K562 (cell line): ENCODE measurements around the gene MAPT. TPM values are rescaled to one million over a fixed set of nuclear protein-coding genes. Genes with fewer than 3 reads are reported as not detected.
A peak's percentile ranks its signal among the peaks of the same experiment; 100 is the strongest.

Experiments used
- ATAC-seq: fragments of 200-7000 bp; cut with Tn5 transposase; 3 replicates; pipeline ENCODE4 v1.9.1; 2020; ENCODE audit warnings: moderate library complexity
- BruUV-seq: library from RNA; stranded (reverse); fragments of 400-500 nt; replicated peaks from 2 replicates; lab custom pipeline; 2021; lab: Mats Ljungman, UMichigan
- CTCF ChIA-PET: fragments of 300-600 bp; formaldehyde crosslinking; extraction: SDS; loops from one replicate; lab custom pipeline; 2021; ENCODE audit warnings: low intra/inter-chr PET ratio; lab: Yijun Ruan, JAX
- POLR2A ChIA-PET: fragments of 300-600, 350-650 bp; sonication (Branson Sonifier 250); formaldehyde crosslinking; extraction: SDS; loops from one replicate; lab custom pipeline; 2021; ENCODE audit warnings: antibody characterized with exemption, inconsistent platforms; lab: Yijun Ruan, JAX
- DNase-seq, 4 experiments: peaks; one replicate each; pipeline versions ENCODE4 v3.0.0 to v3.0.0-alpha.2; 2011 to 2018; ENCODE audit warnings: low spot score in 3 of 4, mixed read lengths in 3 of 4; ENCODE audit errors: extremely low read depth in 1 of 4
- FAIRE-seq: peaks from 2 replicates; lab custom pipeline; 2011; peaks lifted over from hg19 to GRCh38; lab: Jason Lieb, UNC
- H2AFZ ChIP-seq: 2 replicates; pipeline ENCODE4 v1.6.0; 2011; ENCODE audit warnings: low read depth, low read length, control low read depth, inconsistent platforms
- H3K27ac ChIP-seq: fragments of 200-600 bp; 3 replicates; pipeline ENCODE4 v1.8.0; 2011; ENCODE audit warnings: low read depth, mild to moderate bottlenecking, control low read depth, inconsistent platforms, low read length, moderate library complexity, mixed read lengths; ENCODE audit errors: extremely low read depth
- H3K27me3 ChIP-seq, 2 experiments: fragments of 300-600 bp in 1 of 2; 2 replicates in 1 of 2; 3 replicates in 1 of 2; pipeline versions ENCODE4 v1.6.0 to v1.8.0; 2011; ENCODE audit warnings: inconsistent platforms in 2 of 2, low read length in 2 of 2, mild to moderate bottlenecking in 1 of 2, mixed read lengths in 1 of 2, moderate library complexity in 1 of 2; ENCODE audit not compliant: control insufficient read depth in 2 of 2, insufficient read depth in 2 of 2
- H3K36me3 ChIP-seq: fragments of 300-600 bp; 3 replicates; pipeline ENCODE4 v1.8.0; 2011; ENCODE audit warnings: mild to moderate bottlenecking, low read length, inconsistent platforms; ENCODE audit not compliant: control insufficient read depth, insufficient read depth
- H3K4me1 ChIP-seq, 2 experiments: fragments of 200-600 bp in 1 of 2; replicated peaks in 1 of 2; 2 replicates in 1 of 2; 3 replicates in 1 of 2; pipeline versions ENCODE4 v1.5.1 to v1.8.0; 2011; ENCODE audit warnings: inconsistent platforms in 2 of 2, low read length in 2 of 2, mild to moderate bottlenecking in 1 of 2, mixed read lengths in 1 of 2, moderate library complexity in 1 of 2; ENCODE audit not compliant: control insufficient read depth in 2 of 2, insufficient read depth in 2 of 2
- H3K4me2 ChIP-seq: 2 replicates; pipeline ENCODE4 v1.6.1; 2011; ENCODE audit warnings: low read length, control low read depth, inconsistent platforms, mixed read lengths; ENCODE audit not compliant: insufficient read depth
- H3K4me3 ChIP-seq: fragments of 200-600 bp; sonication (generic), shearing (Covaris generic); 2 replicates; pipeline ENCODE4 v1.5.1; 2016; ENCODE audit warnings: control low read depth, inconsistent platforms
- H3K79me2 ChIP-seq: fragments of 200-600 bp; 3 replicates; pipeline ENCODE4 v1.8.0; 2011; ENCODE audit warnings: low read length, inconsistent platforms; ENCODE audit not compliant: control insufficient read depth, insufficient read depth
- H3K9ac ChIP-seq, 2 experiments: 2 replicates each; pipeline versions ENCODE4 v1.6.0 to v1.6.1; 2011; ENCODE audit warnings: low read depth in 2 of 2, low read length in 2 of 2, control low read depth in 1 of 2, inconsistent platforms in 1 of 2, mild to moderate bottlenecking in 1 of 2, mixed read lengths in 1 of 2; ENCODE audit not compliant: insufficient read depth in 1 of 2
- H3K9me1 ChIP-seq: one replicate; pipeline ENCODE4 v1.6.0; 2011; ENCODE audit warnings: inconsistent platforms, mild to moderate bottlenecking, low read length, moderate library complexity; ENCODE audit not compliant: control insufficient read depth, insufficient read depth
- H3K9me3 ChIP-seq: replicated peaks from 2 replicates; pipeline ENCODE4 v1.5.1; 2011; ENCODE audit warnings: low read depth, low read length, inconsistent platforms; ENCODE audit not compliant: control insufficient read depth, insufficient read depth
- H4K20me1 ChIP-seq: replicated peaks from 2 replicates; pipeline ENCODE4 v1.6.1; 2011; ENCODE audit warnings: low read length, inconsistent platforms, mixed read lengths; ENCODE audit not compliant: control insufficient read depth, insufficient read depth
- BCOR ChIP-seq: fragments of 450-650 bp; IDR thresholded peaks from 2 replicates; pipeline ENCODE4 v1.6.1; 2016
- NFE2 ChIP-seq: IDR thresholded peaks from 2 replicates; pipeline ENCODE4 v1.6.1; 2014; ENCODE audit warnings: antibody characterized with exemption, low read depth
- POLR2B ChIP-seq: fragments of 450-650 bp; IDR thresholded peaks from 2 replicates; pipeline ENCODE4 v1.6.1; 2018; ENCODE audit warnings: low read depth; ENCODE audit not compliant: partially characterized antibody
- WGBS: fragments of 100-300 bp; shearing (Covaris generic); methylation state at CpG from one replicate; pipeline ENCODE4 v1.1.6; 2016; ENCODE audit warnings: low coverage, mixed read lengths; ENCODE audit not compliant: insufficient coverage; ENCODE audit errors: missing lambda C conversion rate; 5-methylcytosine and 5-hydroxymethylcytosine counted together
- in situ Hi-C: fragments of 300-500 bp; cut with MboI; formaldehyde crosslinking; loops from 4 replicates; pipeline ENCODE4 v1.15.0; 2018; ENCODE audit warnings: inconsistent platforms, mixed read lengths
- intact Hi-C: fragments of 100-400 bp; cut with micrococcal nuclease; formaldehyde crosslinking; loops from 2 replicates; pipeline ENCODE4 v1.14.2; 2022
- polyA plus RNA-seq, 8 experiments: library from polyadenylated mRNA; depleted of rRNA in 4 of 8; stranded (reverse) in 5 of 8; unstranded in 3 of 8; fragments of >200 nt; fragmentation: Nextera tagmentation in 2 of 8; fragmentation: Illumina TruSeq in 1 of 8; extraction: Ambion mirVana in 2 of 8; extraction: Trizol in 1 of 8; gene quantifications; 2 replicates each; pipeline versions ENCODE4 v1.2.1 to v1.2.3, GENCODE V29; 2011 to 2014; ENCODE audit warnings: inconsistent platforms in 1 of 8, missing spikeins in 1 of 8
- total RNA-seq, 7 experiments: library from RNA; depleted of rRNA in 6 of 7; stranded (reverse); fragments of >200 nt in 6 of 7; fragmentation: Illumina TruSeq in 2 of 7; extraction: Trizol in 2 of 7; gene quantifications; 2 replicates each; pipeline versions ENCODE4 v1.2.1 to v1.2.3, GENCODE V29; 2011 to 2021; ENCODE audit warnings: low replicate concordance in 1 of 7
- TF ChIP-seq, protein P1 (sequence below): fragments of 250-450 bp; sonication (Bioruptor Pico); IDR thresholded peaks from 2 replicates; pipeline ENCODE4 v1.4.0; 2020

Gene MAPT
- total and polyA plus RNA-seq, 9 of the 15 experiments (the other 6 are each of a cell fraction or from before 2014, with no cell fraction given): 0.04 to 1.1 (median 0.36) TPM

DNA sequence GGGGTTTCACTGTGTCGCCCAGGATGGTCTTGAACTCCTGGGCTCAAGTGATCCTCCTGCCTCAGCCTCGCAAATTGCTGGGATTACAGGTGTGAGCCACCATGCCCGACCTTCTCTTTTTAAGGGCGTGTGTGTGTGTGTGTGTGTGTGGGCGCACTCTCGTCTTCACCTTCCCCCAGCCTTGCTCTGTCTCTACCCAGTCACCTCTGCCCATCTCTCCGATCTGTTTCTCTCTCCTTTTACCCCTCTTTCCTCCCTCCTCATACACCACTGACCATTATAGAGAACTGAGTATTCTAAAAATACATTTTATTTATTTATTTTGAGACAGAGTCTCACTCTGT lies 108.6 kb downstream of the MAPT start:
- BruUV-seq: no TSS peak
- Histone ChIP-seq H3K9me3 (no peaks in the 10 kb centered on the region), H3K27me3 (no peaks in the 10 kb centered on the region), H3K36me3 (no peaks in the 10 kb centered on the region)
- in situ Hi-C loops: loop anchor here (5.0 to 10.0 kb wide), 2 partner anchors 214 to 282 kb away; no protein-coding TSS in a partner anchor
- TF ChIP-seq, protein P1, sequence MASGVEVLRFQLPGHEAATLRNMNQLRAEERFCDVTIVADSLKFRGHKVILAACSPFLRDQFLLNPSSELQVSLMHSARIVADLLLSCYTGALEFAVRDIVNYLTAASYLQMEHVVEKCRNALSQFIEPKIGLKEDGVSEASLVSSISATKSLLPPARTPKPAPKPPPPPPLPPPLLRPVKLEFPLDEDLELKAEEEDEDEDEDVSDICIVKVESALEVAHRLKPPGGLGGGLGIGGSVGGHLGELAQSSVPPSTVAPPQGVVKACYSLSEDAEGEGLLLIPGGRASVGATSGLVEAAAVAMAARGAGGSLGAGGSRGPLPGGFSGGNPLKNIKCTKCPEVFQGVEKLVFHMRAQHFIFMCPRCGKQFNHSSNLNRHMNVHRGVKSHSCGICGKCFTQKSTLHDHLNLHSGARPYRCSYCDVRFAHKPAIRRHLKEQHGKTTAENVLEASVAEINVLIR (CRISPR knock-in tag): no peak
- 0 out of 2 replicates have a peak, but pooled peaks have one; percentile 2 for TF ChIP-seq BCOR
- no peak for TF ChIP-seq POLR2B
- TF ChIP-seq NFE2: no peak
- TF ChIP-seq, all 486 proteins: peak for 1
- Histone ChIP-seq H3K79me2 (no peaks in the 10 kb centered on the region), H3K4me1 (peaks cover 0 to 10% of the 10 kb centered on the region in 2 experiments; a peak in 2 of 5 replicates), H3K4me3 (no peak overlapping the region), H3K9ac (no peak overlapping the region), H3K4me2 (no peak overlapping the region), H2AFZ (no peak overlapping the region), H4K20me1 (no peaks in the 10 kb centered on the region), H3K9me1 (no peaks in the 10 kb centered on the region), H3K27ac (no peak overlapping the region)
- no peak for DNase-seq
- WGBS: 10% methylated on average over 5 of the region's 7 CpGs
- no peak for FAIRE-seq
- CTCF ChIA-PET: interaction anchor here (0.6 to 1.6 kb wide), 3 partner anchors 41 to 210 kb away, joined by 4 to 14 read pairs (median 9); no protein-coding TSS in a partner anchor
- ATAC-seq: peak; percentile 16; the same call in 1 of the 3 replicates
- intact Hi-C loops: loop anchor here (2.0 kb wide), 2 partner anchors 190 to 210 kb away; partner anchors contain the start of gene KANSL1
- POLR2A ChIA-PET: interaction anchor here (0.6 to 1.4 kb wide), 2 partner anchors 12 to 183 kb away, joined by 3 read pairs; no protein-coding TSS in a partner anchor
